IMR-90 (cell line): Measurements from ENCODE around the gene GBE1. TPM values are rescaled to one million over a fixed set of nuclear protein-coding genes. Genes with fewer than 3 reads are reported as not detected.
A peak's percentile ranks its signal among the peaks of the same experiment; 100 is the strongest.

Source experiments
- ATAC-seq: fragments of 200-7000 bp; cut with Tn5 transposase; 2 replicates; pipeline ENCODE4 v1.9.1; 2020; ENCODE audit warnings: low read depth, mild to moderate bottlenecking, moderate library complexity
- BruUV-seq: library from RNA; stranded (reverse); fragments of 400-500 nt; replicated peaks from 2 replicates; lab custom pipeline; 2021; lab: Mats Ljungman, UMichigan
- CTCF ChIA-PET: fragments of 300-600 bp; formaldehyde crosslinking; extraction: SDS; loops from one replicate; lab custom pipeline; 2021; ENCODE audit warnings: antibody characterized with exemption; lab: Yijun Ruan, JAX
- POLR2A ChIA-PET: fragments of 300-600 bp; sonication (Branson Sonifier 250); formaldehyde crosslinking; loops from one replicate; lab custom pipeline; 2022; ENCODE audit warnings: antibody characterized with exemption; ENCODE audit not compliant: unreplicated experiment; lab: Charles Lee
- DNase-seq: peaks from one replicate; pipeline ENCODE4 v3.0.0; 2013
- H2AFZ ChIP-seq: replicated peaks from 2 replicates; pipeline ENCODE3; 2013; ENCODE audit warnings: low read length, mild to moderate bottlenecking; ENCODE audit not compliant: poor library complexity
- H2AK5ac ChIP-seq: 2 replicates; pipeline ENCODE4 v1.6.1; 2013; ENCODE audit warnings: low read depth, low read length, inconsistent platforms
- H2AK9ac ChIP-seq: replicated peaks from 2 replicates; pipeline ENCODE3; 2013; ENCODE audit warnings: mild to moderate bottlenecking, low read depth, low read length, moderate library complexity; ENCODE audit not compliant: poor library complexity
- H2BK120ac ChIP-seq: 2 replicates; pipeline ENCODE4 v1.6.1; 2013; ENCODE audit warnings: low read depth, low read length, inconsistent platforms
- H2BK15ac ChIP-seq: 3 replicates; pipeline ENCODE4 v1.6.1; 2013; ENCODE audit warnings: low read depth, low read length, inconsistent platforms
- H2BK20ac ChIP-seq: 2 replicates; pipeline ENCODE4 v1.6.1; 2013; ENCODE audit warnings: low read depth, mild to moderate bottlenecking, inconsistent platforms, low read length, moderate library complexity
- H2BK5ac ChIP-seq: 2 replicates; pipeline ENCODE4 v1.6.1; 2013; ENCODE audit warnings: mild to moderate bottlenecking, low read depth, low read length, inconsistent platforms; ENCODE audit not compliant: poor library complexity, severe bottlenecking
- H3K14ac ChIP-seq: replicated peaks from 2 replicates; pipeline ENCODE4 v1.6.1; 2013; ENCODE audit warnings: low read depth, low read length, inconsistent platforms
- H3K18ac ChIP-seq: 2 replicates; pipeline ENCODE4 v1.6.1; 2013; ENCODE audit warnings: low read depth, low read length, control low read depth
- H3K23ac ChIP-seq: 2 replicates; pipeline ENCODE4 v1.6.1; 2013; ENCODE audit warnings: low read depth, low read length, inconsistent platforms
- H3K27ac ChIP-seq: 2 replicates; pipeline ENCODE4 v1.5.1; 2013; ENCODE audit warnings: mild to moderate bottlenecking, control low read depth, low read length; ENCODE audit not compliant: insufficient read depth
- H3K27me3 ChIP-seq: 2 replicates; pipeline ENCODE4 v1.6.1; 2013; ENCODE audit warnings: low read length; ENCODE audit not compliant: control insufficient read depth, insufficient read depth
- H3K36me3 ChIP-seq: 2 replicates; pipeline ENCODE4 v1.6.1; 2013; ENCODE audit warnings: low read length, mixed read lengths; ENCODE audit not compliant: control insufficient read depth, insufficient read depth
- H3K4ac ChIP-seq: 2 replicates; pipeline ENCODE4 v1.6.1; 2013; ENCODE audit warnings: low read depth, low read length, inconsistent platforms
- H3K4me1 ChIP-seq: 2 replicates; pipeline ENCODE4 v1.6.1; 2013; ENCODE audit warnings: low read length, mixed read lengths; ENCODE audit not compliant: control insufficient read depth, insufficient read depth
- H3K4me2 ChIP-seq: 2 replicates; pipeline ENCODE4 v1.6.1; 2013; ENCODE audit warnings: low read depth, mild to moderate bottlenecking, control low read depth, low read length, moderate library complexity
- H3K4me3 ChIP-seq: 2 replicates; pipeline ENCODE4 v1.5.1; 2013; ENCODE audit warnings: low read depth, mild to moderate bottlenecking, control low read depth, low read length, moderate library complexity; ENCODE audit not compliant: insufficient read depth
- H3K56ac ChIP-seq: 2 replicates; pipeline ENCODE4 v1.6.1; 2013; ENCODE audit warnings: low read length, inconsistent platforms; ENCODE audit not compliant: insufficient read depth; ENCODE audit errors: extremely low read depth
- H3K79me1 ChIP-seq, 2 experiments: 2 replicates each; pipeline ENCODE4 v1.6.1; 2013; ENCODE audit warnings: low read length in 2 of 2, inconsistent platforms in 1 of 2, low read depth in 1 of 2
- H3K9ac ChIP-seq: 2 replicates; pipeline ENCODE4 v1.6.1; 2013; ENCODE audit warnings: low read depth, low read length, control low read depth
- H3K9me1 ChIP-seq: 2 replicates; pipeline ENCODE4 v1.6.1; 2013; ENCODE audit warnings: low read length, inconsistent platforms; ENCODE audit not compliant: insufficient read depth
- H3K9me3 ChIP-seq: 2 replicates; pipeline ENCODE4 v1.6.1; 2013; ENCODE audit warnings: low read length; ENCODE audit not compliant: control insufficient read depth, insufficient read depth
- H4K20me1 ChIP-seq: 2 replicates; pipeline ENCODE4 v1.6.1; 2013; ENCODE audit warnings: low read length, inconsistent platforms; ENCODE audit not compliant: insufficient read depth
- H4K5ac ChIP-seq: 2 replicates; pipeline ENCODE4 v1.6.1; 2013; ENCODE audit warnings: mild to moderate bottlenecking, low read depth, low read length, control low read depth
- H4K8ac ChIP-seq, 2 experiments: 2 replicates each; pipeline ENCODE4 v1.6.1; 2013; ENCODE audit warnings: low read depth in 2 of 2, low read length in 2 of 2, control low read depth in 1 of 2, inconsistent platforms in 1 of 2
- H4K91ac ChIP-seq: 2 replicates; pipeline ENCODE4 v1.6.1; 2013; ENCODE audit warnings: low read depth, low read length, inconsistent platforms; ENCODE audit not compliant: insufficient read depth
- ELK1 ChIP-seq: fragments of 150-350 bp; IDR thresholded peaks from 2 replicates; pipeline ENCODE4 v1.6.1; 2016; ENCODE audit warnings: low read depth, mild to moderate bottlenecking, low read length, moderate library complexity, borderline replicate concordance
- FOS ChIP-seq: fragments of 150-350 bp; IDR thresholded peaks from 2 replicates; pipeline ENCODE4 v1.6.1; 2016; ENCODE audit warnings: low read depth, low read length
- POLR2A ChIP-seq: IDR thresholded peaks from 2 replicates; pipeline ENCODE4 v1.6.1; 2012; ENCODE audit warnings: mild to moderate bottlenecking, low read depth, low read length
- RAD21 ChIP-seq: IDR thresholded peaks from 2 replicates; pipeline ENCODE4 v1.6.1; 2012; ENCODE audit warnings: low read length, improper control_type of control experiment
- RCOR1 ChIP-seq: IDR thresholded peaks from 2 replicates; pipeline ENCODE4 v1.6.1; 2012; ENCODE audit warnings: mild to moderate bottlenecking, low read length, improper control_type of control experiment; ENCODE audit not compliant: insufficient replicate concordance
- SMC3 ChIP-seq: fragments of 150-350 bp; IDR thresholded peaks from 2 replicates; pipeline ENCODE4 v1.6.1; 2016; ENCODE audit warnings: low read depth, mild to moderate bottlenecking, antibody characterized with exemption, low read length, moderate library complexity
- WGBS, 2 experiments: methylation state at CpG; one replicate each; pipeline versions ENCODE4 v1.1.5 to v1.1.7; 2013; ENCODE audit warnings: missing lambda C conversion rate in 2 of 2; ENCODE audit not compliant: insufficient read length in 1 of 2; ENCODE audit errors: extremely low coverage in 2 of 2; 5-methylcytosine and 5-hydroxymethylcytosine counted together
- dilution Hi-C: fragments of 300-500 bp; cut with HindIII; formaldehyde crosslinking; loops from one replicate; pipeline ENCODE4 v1.14.3; 2018; ENCODE audit warnings: low sequenced_read_pairs; ENCODE audit not compliant: unreplicated experiment
- in situ Hi-C: fragments of 300-500 bp; cut with MboI; formaldehyde crosslinking; loops from 3 replicates; pipeline ENCODE4 v1.14.3; 2019; ENCODE audit warnings: low sequenced_read_pairs, inconsistent platforms, mixed read lengths
- intact Hi-C: fragments of 100-400 bp; cut with micrococcal nuclease; formaldehyde crosslinking; loops from 2 replicates; pipeline ENCODE4 v1.10.0; 2022
- polyA plus RNA-seq, 3 experiments: library from polyadenylated mRNA; depleted of rRNA; stranded (reverse); fragments of >200 nt; gene quantifications; 2 replicates each; pipeline ENCODE4 v1.2.3, GENCODE V29; 2012; ENCODE audit warnings: low replicate concordance in 1 of 3
- total RNA-seq: library from RNA; depleted of rRNA; stranded (reverse); fragments of >200 nt; gene quantifications from 2 replicates; pipeline ENCODE4 v1.2.3, GENCODE V29; 2012
- TF ChIP-seq, protein P1 (sequence below): fragments of 150-350 bp; IDR thresholded peaks from 2 replicates; pipeline ENCODE4 v1.6.1; 2017; ENCODE audit warnings: mild to moderate bottlenecking, antibody characterized with exemption, low read length, low read depth
- TF ChIP-seq, protein P2 (sequence below): conservative IDR thresholded peaks from 2 replicates; pipeline ENCODE4 v1.5.1; 2012; ENCODE audit warnings: mild to moderate bottlenecking, low read depth, low read length, improper control_type of control experiment

GBE1 gene
- total and polyA plus RNA-seq, 2 of the 4 experiments (the other 2 are of a cell fraction) = 36.7 to 90.3 TPM

- peak; percentile 45 for DNase-seq
- Histone ChIP-seq H3K4me1 (no peaks in the 10 kb centered on the region), H4K91ac (no peak overlapping the region), H3K27ac (no peak overlapping the region), H2BK20ac (no peak overlapping the region), H3K4me3 (no peak overlapping the region), H3K27me3 (no peaks in the 10 kb centered on the region), H3K4me2 (no peak overlapping the region), H2AFZ (no peak overlapping the region), H3K23ac (no peak overlapping the region), H3K9me1 (no peaks in the 10 kb centered on the region), H3K9me3 (no peaks in the 10 kb centered on the region), H4K8ac (no peak overlapping the region), H2AK5ac (no peak overlapping the region), H3K9ac (no peak overlapping the region), H2BK120ac (no peak overlapping the region), H2BK5ac (no peak overlapping the region), H4K20me1 (no peaks in the 10 kb centered on the region), H4K5ac (no peak overlapping the region), H3K4ac (no peak overlapping the region), H2BK15ac (no peak overlapping the region), H3K18ac (no peak overlapping the region), H3K56ac (no peak overlapping the region), H3K79me1 (peaks cover 0 to 10% of the 10 kb centered on the region in 2 experiments), H3K36me3 (peaks cover 3% of the 10 kb centered on the region; the same call in 1 of the 2 replicates), H2AK9ac (no peak overlapping the region), H3K14ac (no peak overlapping the region)
- ChIA-PET CTCF (interaction anchor here (0.6 to 1.5 kb wide), 4 partner anchors 14 to 225 kb away, joined by 3 to 9 read pairs (median 4); no protein-coding TSS in a partner anchor), POLR2A (no interaction called here)
- ATAC-seq = peak; percentile 79
- TF ChIP-seq SMC3 = 0 out of 2 replicates have a peak, but pooled peaks have one; percentile 18
- TF ChIP-seq RCOR1 = no peak
- TF ChIP-seq RAD21 = peak; percentile 52
- TF ChIP-seq POLR2A = no peak
- TF ChIP-seq, protein P1, sequence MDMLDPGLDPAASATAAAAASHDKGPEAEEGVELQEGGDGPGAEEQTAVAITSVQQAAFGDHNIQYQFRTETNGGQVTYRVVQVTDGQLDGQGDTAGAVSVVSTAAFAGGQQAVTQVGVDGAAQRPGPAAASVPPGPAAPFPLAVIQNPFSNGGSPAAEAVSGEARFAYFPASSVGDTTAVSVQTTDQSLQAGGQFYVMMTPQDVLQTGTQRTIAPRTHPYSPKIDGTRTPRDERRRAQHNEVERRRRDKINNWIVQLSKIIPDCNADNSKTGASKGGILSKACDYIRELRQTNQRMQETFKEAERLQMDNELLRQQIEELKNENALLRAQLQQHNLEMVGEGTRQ = no peak
- TF ChIP-seq, protein P2, sequence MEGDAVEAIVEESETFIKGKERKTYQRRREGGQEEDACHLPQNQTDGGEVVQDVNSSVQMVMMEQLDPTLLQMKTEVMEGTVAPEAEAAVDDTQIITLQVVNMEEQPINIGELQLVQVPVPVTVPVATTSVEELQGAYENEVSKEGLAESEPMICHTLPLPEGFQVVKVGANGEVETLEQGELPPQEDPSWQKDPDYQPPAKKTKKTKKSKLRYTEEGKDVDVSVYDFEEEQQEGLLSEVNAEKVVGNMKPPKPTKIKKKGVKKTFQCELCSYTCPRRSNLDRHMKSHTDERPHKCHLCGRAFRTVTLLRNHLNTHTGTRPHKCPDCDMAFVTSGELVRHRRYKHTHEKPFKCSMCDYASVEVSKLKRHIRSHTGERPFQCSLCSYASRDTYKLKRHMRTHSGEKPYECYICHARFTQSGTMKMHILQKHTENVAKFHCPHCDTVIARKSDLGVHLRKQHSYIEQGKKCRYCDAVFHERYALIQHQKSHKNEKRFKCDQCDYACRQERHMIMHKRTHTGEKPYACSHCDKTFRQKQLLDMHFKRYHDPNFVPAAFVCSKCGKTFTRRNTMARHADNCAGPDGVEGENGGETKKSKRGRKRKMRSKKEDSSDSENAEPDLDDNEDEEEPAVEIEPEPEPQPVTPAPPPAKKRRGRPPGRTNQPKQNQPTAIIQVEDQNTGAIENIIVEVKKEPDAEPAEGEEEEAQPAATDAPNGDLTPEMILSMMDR = peak; percentile 47
- TF ChIP-seq FOS = no peak
- no peak for TF ChIP-seq ELK1
- in situ Hi-C loops (no loop called here), dilution Hi-C loops (no loop called here), intact Hi-C loops (loop anchor here (1.0 to 2.0 kb wide), 3 partner anchors 61 to 223 kb away; no protein-coding TSS in a partner anchor)
- 64% methylated on average over 1 of the region's 2 CpGs; no CpG with 5 or more reads in 1 of the 2 experiments for WGBS, 2 experiments
- no TSS peak for BruUV-seq
Measured at GRCh38 chr3:81643721-81644120, 117.7 kb downstream of the GBE1 start.
